NCI-H526 (cell line): ENCODE data around the gene DROSHA.

Experiments used
- DNase-seq, 2 experiments: peaks; one replicate each; lab custom pipeline; 2025; lab: John Stamatoyannopoulos, UW

Gene DROSHA

DNA sequence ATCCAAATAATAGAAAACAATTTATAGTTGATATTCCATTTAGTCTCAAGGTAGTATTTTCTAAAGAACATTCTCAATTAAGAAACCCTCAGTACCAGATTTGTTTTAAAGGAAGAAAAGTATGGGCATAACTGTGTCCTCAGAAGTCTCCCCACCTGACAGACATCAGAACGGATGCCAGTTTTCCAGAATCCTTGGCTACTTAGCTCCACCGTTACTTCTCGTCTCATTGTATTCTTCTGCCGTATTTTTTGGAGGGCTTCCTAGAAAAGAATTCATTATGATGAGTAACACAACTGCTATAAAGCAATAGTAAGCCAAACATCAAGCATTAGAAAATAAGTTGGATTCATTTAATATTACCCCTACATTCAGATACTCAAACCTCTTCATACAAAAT is 67.8 kb downstream of the DROSHA start:
- no peak for DNase-seq

- no peak for DNase-seq
Measured at GRCh38 chr5:31463351-31463750, 68.5 kb downstream of the DROSHA start.

GRCh38 chr5:31459594-31459993 is 72.3 kb downstream of the DROSHA start:
- DNase-seq: no peak

DNA sequence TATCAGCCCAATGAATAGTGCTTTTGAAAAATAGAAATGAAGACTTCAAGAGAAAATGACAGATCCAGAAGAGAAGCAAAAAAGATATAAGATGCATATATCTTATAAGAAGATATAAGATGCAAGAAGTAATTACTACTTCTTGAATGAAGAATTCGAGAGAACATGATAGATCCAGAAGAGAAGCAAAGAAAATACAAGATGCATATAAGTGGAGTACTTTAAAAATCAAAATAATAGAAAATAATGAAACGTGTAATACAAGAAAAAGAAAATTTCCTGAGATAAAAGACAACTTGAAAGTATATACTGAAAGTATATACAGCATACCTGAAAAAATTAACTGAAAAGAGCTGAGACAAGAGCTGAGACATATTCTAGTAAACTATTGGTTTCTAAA is 76.7 kb downstream of the DROSHA start:
- DNase-seq: no peak

- no peak for DNase-seq
Measured at GRCh38 chr5:31453522-31453921, 78.4 kb downstream of the DROSHA start.

DNA sequence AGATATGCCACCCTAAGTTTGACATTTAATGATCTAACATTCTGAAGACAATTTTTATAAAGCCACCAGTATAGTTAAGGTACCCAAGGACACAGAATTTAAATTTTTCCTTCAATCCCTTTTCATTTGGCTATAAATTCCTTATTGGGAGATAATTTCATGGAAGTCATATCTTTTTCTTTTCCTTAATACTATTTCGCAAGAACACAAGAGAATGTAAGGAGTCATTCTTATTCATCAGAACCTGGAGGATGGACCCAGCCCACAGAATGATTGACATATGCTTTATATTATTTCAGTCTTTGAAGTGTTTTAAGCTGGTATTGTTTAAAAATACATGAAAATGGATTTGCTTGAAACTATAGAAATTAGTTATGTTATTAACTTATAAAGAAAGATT is 79.6 kb downstream of the DROSHA start:
- no peak for DNase-seq

- no peak for DNase-seq
Measured at GRCh38 chr5:31449962-31450361, 81.9 kb downstream of the DROSHA start.

GRCh38 chr5:31449174-31449573 is 82.7 kb downstream of the DROSHA start:
- no peak for DNase-seq

- DNase-seq: no peak
Measured at GRCh38 chr5:31445041-31445600, 86.8 kb downstream of the DROSHA start.

- DNase-seq: no peak
Measured at GRCh38 chr5:31443572-31443971, 88.3 kb downstream of the DROSHA start.

- no peak for DNase-seq
Measured at GRCh38 chr5:31442058-31442745, 89.7 kb downstream of the DROSHA start.

- no peak for DNase-seq
Measured at GRCh38 chr5:31436851-31437250, 95.0 kb downstream of the DROSHA start.

DNA sequence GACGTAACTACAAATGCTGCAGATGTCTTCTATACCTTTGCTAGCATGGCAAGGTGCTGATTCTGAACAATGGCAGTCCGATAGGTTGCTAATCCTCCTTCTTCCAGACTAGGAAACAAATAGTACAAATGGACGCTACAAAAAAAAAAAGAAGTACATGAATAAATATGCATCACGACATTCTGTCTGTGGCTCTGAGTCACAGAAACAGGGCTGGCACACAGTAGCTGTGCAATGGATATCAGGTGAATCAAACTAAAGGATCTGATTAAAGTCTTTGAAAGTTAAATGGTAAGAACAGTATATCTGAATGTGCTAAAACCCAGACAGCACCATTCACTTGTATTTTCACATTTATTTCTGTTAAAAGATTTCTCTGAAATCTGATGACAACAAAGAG is 96.2 kb downstream of the DROSHA start:
- DNase-seq: no peak

DNA sequence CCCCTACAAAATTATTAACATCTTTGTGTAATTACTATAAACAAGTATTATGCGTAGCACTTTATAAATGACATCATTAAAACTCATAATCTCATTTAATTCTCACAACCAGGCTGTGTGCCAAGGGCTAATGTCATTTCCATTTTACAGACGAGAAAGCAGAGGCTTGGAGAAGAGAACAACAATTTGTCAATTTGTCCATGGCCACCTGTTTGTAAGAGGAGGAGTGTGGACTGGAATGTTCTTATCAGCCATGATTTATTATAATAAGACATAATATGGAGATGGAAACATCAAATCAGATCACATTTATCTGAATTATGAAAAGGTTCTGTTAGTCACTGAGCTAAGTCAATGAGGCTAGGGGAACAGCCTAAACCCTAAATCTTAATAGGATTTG is 97.0 kb downstream of the DROSHA start:
- DNase-seq: no peak

DNA sequence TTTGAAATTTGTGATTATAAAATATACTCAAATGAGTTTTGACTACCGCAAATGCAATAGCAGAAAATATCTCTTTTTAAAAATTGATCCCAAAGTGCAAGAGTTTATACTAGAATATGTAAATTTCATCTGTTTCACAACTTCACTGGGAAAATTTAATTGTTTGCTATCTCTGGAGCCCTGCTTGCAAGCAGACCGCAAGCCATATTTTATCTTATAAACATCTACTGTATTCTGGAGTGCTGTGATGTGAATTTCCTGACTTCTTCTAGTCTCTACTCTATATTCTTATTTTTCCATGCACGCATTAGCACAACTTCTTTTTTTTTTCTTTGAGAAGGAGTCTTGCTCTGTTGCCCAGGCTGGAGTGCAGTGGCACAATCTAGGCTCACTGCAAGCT is 98.7 kb downstream of the DROSHA start:
- DNase-seq: no peak

DNA sequence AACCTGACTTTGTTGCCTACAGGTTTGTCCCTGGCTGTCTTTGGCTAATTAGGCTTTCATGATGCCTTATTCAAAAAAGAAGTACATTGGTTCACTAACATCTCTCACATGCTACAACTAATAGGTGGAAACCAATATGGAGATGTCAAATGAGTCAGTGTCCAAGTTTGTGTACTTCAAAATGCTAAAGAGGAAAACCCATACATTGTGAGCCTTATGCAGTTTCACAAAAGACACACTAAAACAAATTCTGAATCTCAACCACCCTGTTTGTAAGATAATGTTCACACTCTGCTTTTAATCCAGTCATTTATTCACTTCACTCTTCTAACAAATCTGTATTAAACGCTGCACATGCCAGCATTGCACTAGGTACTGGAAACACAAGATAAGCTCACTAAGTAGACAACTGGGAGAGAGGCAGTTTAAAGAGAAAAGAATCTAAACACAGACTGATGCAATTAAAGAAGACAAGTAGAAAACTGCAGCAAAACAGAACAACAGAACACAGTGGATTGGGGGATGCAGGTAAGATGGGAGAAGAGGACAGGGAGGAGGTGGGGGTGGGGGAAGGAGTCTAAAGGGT is 104.1 kb downstream of the DROSHA start:
- no peak for DNase-seq

GRCh38 chr5:31427013-31427723 is 104.7 kb downstream of the DROSHA start:
- DNase-seq: no peak

DNA sequence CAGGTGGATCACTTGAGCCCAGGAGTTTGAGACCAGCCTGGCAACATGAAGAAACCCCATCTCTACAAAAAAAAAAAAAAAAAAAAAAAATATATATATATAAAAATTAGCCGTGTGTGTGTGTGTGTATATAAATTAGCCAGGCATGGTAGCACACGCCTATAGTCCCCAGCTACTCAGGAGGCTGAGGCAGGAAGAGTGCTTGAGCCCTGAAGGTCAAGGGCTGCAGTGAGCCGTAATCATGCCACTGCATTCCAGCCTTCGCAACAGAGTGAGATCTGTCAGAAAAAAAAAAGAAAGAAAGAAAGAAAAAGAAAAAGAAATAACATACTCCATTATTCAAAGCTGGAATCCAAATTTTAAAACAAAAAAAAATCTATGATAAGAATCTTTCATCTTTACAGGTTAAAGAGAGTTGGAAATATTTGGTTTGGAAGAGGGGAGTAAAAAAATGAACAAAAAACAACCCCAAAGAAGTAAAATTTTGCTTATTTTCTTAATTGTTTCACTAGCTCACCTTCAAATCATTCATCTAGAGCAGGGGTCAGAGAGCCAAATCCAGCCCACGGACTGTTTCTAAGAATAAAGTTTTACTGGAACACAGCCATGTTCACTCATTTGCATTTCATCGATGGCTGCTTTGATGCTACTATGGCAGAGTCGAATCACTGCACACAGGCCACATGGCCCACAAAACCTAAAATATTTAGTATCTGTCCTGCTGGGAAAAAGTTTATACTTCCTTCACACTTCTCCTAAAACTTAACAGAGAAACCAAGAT is 109.9 kb downstream of the DROSHA start:
- no peak for DNase-seq

- no peak for DNase-seq
Measured at GRCh38 chr5:31417512-31417911, 114.4 kb downstream of the DROSHA start.

DNA sequence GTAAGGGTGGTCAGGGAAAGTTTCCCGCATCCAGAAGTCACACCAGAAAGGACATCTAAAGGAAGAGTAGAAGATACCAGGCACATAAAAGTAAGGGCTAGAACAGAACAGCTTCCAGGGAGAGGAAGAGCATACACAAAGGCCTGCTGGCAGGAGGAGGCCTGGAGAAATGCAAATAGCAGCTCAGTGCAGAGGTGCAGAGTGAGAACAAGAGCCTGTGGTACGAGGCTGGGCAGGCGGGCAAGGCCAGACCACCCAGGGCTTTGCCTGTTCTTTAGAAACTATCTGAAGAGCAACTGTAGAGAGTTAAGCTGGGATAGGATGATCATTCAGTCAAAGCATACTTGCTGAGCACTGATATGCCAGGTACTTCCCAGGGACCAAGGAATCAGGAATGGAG is 115.3 kb downstream of the DROSHA start:
- DNase-seq: no peak

DNA sequence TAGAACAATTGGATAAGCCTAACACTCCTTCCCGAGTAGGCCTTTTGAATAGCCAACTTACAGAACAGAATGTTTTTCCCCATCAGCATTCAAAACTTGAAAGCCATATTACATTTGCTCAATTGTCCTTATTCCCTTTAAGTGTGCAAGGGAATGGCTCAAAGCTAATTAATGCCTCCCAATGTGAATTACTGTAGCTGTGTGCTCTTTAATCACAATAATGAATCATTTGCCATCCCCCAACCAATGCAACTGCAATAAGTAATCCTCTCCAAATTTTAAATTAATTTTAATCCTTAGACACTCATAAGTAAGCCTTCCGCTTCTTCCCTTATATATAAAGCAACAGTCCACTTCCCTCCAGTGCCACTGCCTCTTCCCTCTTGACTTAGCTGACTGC is 115.9 kb downstream of the DROSHA start:
- no peak for DNase-seq
